ENCODE data around the gene SOX14. TPM values are rescaled to one million over a fixed set of nuclear protein-coding genes. Genes with fewer than 3 reads are reported as not detected.

SOX14 gene
- total RNA-seq, 2 donors from 2014 or later: 0.13 TPM; not detected in 1

DNA sequence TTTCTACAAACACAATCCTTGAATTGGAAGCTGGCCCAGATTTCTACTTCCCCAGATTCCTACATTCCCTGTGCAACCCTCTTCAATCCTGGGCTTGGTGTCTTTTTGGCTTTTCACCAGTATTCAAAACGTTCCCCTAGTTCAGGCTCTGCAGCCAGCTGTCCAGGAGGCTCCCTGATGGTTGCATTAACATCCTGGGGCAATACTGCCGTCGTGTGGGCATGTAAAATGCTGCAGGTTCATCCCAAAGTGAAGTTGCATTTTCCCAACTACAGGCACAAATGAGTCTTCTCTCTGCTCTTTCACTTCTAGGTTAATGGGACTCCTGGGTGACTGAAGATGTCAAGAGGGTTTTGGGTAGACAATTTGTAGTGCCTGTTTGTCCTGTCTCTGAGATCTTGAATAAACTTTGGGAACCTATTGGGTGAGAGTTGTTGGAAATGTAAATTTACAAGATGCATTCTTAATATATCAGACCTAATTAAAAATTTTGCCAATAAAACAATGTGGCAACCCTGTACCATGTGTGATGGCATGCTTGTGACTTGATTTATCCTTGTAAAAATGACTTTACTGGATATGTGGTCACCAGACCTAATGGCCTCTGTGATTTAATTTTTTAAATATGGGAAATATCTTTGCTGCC, 28.6 kb downstream of the SOX14 start:
- no peaks in the 10 kb centered on the region for H3K4me1 ChIP-seq (ENCODE audit: control insufficient read depth, insufficient read depth, low read length)
- no peaks in the 10 kb centered on the region for H3K9me3 ChIP-seq (ENCODE audit: control insufficient read depth, low read length)
- no peak overlapping the region for H3K9ac ChIP-seq (ENCODE audit: extremely low read depth, low read length, poor library complexity, severe bottlenecking)
- no peak overlapping the region for H3K4me3 ChIP-seq (ENCODE audit: low read length)
- Mint-ChIP-seq H3K27ac (no peak overlapping the region), H3K36me3 (ENCODE audit: low read depth) (no peaks in the 10 kb centered on the region), H3K4me3 (no peak overlapping the region), H3K4me1 (no peaks in the 10 kb centered on the region), H3K9me3 (no peaks in the 10 kb centered on the region), H3K27me3 (ENCODE audit: insufficient read depth) (peaks cover 30% of the 10 kb centered on the region)
- TF ChIP-seq, protein P1, sequence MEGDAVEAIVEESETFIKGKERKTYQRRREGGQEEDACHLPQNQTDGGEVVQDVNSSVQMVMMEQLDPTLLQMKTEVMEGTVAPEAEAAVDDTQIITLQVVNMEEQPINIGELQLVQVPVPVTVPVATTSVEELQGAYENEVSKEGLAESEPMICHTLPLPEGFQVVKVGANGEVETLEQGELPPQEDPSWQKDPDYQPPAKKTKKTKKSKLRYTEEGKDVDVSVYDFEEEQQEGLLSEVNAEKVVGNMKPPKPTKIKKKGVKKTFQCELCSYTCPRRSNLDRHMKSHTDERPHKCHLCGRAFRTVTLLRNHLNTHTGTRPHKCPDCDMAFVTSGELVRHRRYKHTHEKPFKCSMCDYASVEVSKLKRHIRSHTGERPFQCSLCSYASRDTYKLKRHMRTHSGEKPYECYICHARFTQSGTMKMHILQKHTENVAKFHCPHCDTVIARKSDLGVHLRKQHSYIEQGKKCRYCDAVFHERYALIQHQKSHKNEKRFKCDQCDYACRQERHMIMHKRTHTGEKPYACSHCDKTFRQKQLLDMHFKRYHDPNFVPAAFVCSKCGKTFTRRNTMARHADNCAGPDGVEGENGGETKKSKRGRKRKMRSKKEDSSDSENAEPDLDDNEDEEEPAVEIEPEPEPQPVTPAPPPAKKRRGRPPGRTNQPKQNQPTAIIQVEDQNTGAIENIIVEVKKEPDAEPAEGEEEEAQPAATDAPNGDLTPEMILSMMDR (conservative IDR thresholded peaks at IDR 0.05): peak; percentile 82
- H3K36me3 ChIP-seq (ENCODE audit: control insufficient read depth, insufficient read depth, low read length): no peaks in the 10 kb centered on the region
- 11 to 14% methylated on average over 3 of the region's 3 CpGs for WGBS, 2 experiments (ENCODE audit: insufficient coverage in 1 of 2, insufficient read length in 1 of 2)
- peak; percentile 85 for DNase-seq
- H3K27ac ChIP-seq (ENCODE audit: low read depth, low read length): no peak overlapping the region
- peaks cover 3% of the 10 kb centered on the region for H3K27me3 ChIP-seq (ENCODE audit: control insufficient read depth, insufficient read depth, low read length, poor library complexity, severe bottlenecking)

DNA sequence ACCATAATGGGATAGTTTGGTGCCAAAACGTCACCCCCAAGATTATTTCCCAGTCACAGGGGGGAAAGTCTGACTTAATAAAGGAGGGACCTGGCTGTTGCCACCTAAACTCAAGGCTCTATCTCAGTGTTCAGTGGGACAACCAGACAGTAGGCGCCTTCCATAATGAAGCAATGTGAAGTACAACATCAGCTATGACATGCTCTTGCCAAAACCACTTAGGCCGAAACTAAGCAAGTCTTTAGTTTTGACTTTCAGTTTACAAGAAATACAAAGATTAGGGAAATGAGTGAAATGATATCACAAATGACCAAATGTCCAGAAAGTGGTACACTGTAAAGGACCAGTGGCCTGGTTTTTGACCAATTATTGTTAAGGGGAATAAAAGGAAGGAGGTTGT, 32.9 kb downstream of the SOX14 start:
- 92 to 96% methylated on average over 2 to 3 of the region's 3 CpGs for WGBS, 2 experiments (ENCODE audit: insufficient coverage in 1 of 2, insufficient read length in 1 of 2)
- H3K27ac Mint-ChIP-seq: no peak overlapping the region
- no peaks in the 10 kb centered on the region for H3K4me1 ChIP-seq (ENCODE audit: control insufficient read depth, insufficient read depth, low read length)
- H3K4me3 ChIP-seq (ENCODE audit: low read length): no peak overlapping the region
- no peaks in the 10 kb centered on the region for H3K36me3 Mint-ChIP-seq (ENCODE audit: low read depth)
- no peaks in the 10 kb centered on the region for H3K9me3 ChIP-seq (ENCODE audit: control insufficient read depth, low read length)
- H3K36me3 ChIP-seq (ENCODE audit: control insufficient read depth, insufficient read depth, low read length): no peaks in the 10 kb centered on the region
- H3K27me3 Mint-ChIP-seq (ENCODE audit: insufficient read depth): peaks cover 13% of the 10 kb centered on the region
- H3K9me3 Mint-ChIP-seq: no peaks in the 10 kb centered on the region
- no peak overlapping the region for H3K27ac ChIP-seq (ENCODE audit: low read depth, low read length)
- H3K27me3 ChIP-seq (ENCODE audit: control insufficient read depth, insufficient read depth, low read length, poor library complexity, severe bottlenecking): no peaks in the 10 kb centered on the region
- H3K4me3 Mint-ChIP-seq: no peak overlapping the region
- no peaks in the 10 kb centered on the region for H3K4me1 Mint-ChIP-seq
- DNase-seq: no peak
- no peak overlapping the region for H3K9ac ChIP-seq (ENCODE audit: extremely low read depth, low read length, poor library complexity, severe bottlenecking)
- TF ChIP-seq, protein P1 (conservative IDR thresholded peaks at IDR 0.05): no peak

DNA sequence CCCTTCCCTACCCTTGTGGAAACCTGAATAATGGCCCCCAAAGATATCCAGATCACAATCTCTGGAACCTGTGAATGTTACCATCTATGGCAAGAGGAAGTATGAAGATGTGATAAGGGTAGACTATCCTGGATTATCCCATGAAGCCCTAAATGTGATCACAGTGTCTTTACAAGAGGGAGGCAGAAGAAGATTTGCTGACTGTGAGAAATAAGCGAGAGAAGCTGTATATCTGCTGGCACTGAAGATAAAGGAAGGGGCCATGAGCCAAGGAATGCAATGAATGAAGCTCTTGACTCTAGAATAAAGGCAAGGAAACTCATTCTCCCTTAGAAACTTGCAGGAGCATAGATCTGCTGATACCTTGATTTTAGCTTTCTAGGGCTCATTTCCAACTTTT, 39.1 kb downstream of the SOX14 start:
- Mint-ChIP-seq H3K9me3 (peaks cover 13% of the 10 kb centered on the region), H3K4me3 (no peak overlapping the region), H3K27ac (no peak overlapping the region), H3K27me3 (ENCODE audit: insufficient read depth) (peaks cover 13% of the 10 kb centered on the region), H3K4me1 (peaks cover under 1% of the 10 kb centered on the region), H3K36me3 (ENCODE audit: low read depth) (no peaks in the 10 kb centered on the region)
- Histone ChIP-seq H3K9ac (ENCODE audit: extremely low read depth, low read length, poor library complexity, severe bottlenecking) (no peak overlapping the region), H3K27me3 (ENCODE audit: control insufficient read depth, insufficient read depth, low read length, poor library complexity, severe bottlenecking) (no peaks in the 10 kb centered on the region), H3K9me3 (ENCODE audit: control insufficient read depth, low read length) (peaks cover 9% of the 10 kb centered on the region), H3K27ac (ENCODE audit: low read depth, low read length) (no peak overlapping the region), H3K4me1 (ENCODE audit: control insufficient read depth, insufficient read depth, low read length) (no peaks in the 10 kb centered on the region), H3K36me3 (ENCODE audit: control insufficient read depth, insufficient read depth, low read length) (no peaks in the 10 kb centered on the region), H3K4me3 (ENCODE audit: low read length) (no peak overlapping the region)
- DNase-seq: no peak
- TF ChIP-seq, protein P1 (conservative IDR thresholded peaks at IDR 0.05): no peak
- 93 to 100% methylated on average over 1 of the region's 1 CpG for whole genome bisulfite sequencing, 2 experiments (ENCODE audit: insufficient coverage in 1 of 2, insufficient read length in 1 of 2)
